MM.1S (cell line): ENCODE data around the gene ENOX1.

Source experiments
- DNase-seq: peaks from one replicate; pipeline ENCODE4 v3.0.0-alpha.2; 2015
- H2AFZ ChIP-seq: fragments of 300-600 bp; sonication (generic); 2 replicates; pipeline ENCODE4 v1.6.0; 2016; ENCODE audit warnings: antibody characterized with exemption, low read length
- H3F3A ChIP-seq: fragments of 300-600 bp; sonication (generic); 2 replicates; pipeline ENCODE4 v1.6.1; 2016; ENCODE audit warnings: mild to moderate bottlenecking, antibody characterized with exemption, low read length, moderate library complexity, mixed read lengths; ENCODE audit not compliant: insufficient read depth
- H3K27ac ChIP-seq: fragments of 300-600 bp; sonication (generic); 2 replicates; pipeline ENCODE4 v1.5.1; 2016; ENCODE audit warnings: mild to moderate bottlenecking, low read length
- H3K27me3 ChIP-seq: fragments of 300-600 bp; sonication (generic); replicated peaks from 2 replicates; pipeline ENCODE4 v1.6.0; 2016; ENCODE audit warnings: low read length; ENCODE audit not compliant: insufficient read depth
- H3K36me3 ChIP-seq: fragments of 300-600 bp; sonication (generic); replicated peaks from 2 replicates; pipeline ENCODE4 v1.6.1; 2016; ENCODE audit warnings: mild to moderate bottlenecking, low read length, mixed read lengths; ENCODE audit not compliant: insufficient read depth
- H3K4me1 ChIP-seq: fragments of 300-600 bp; sonication (generic); 2 replicates; pipeline ENCODE4 v1.6.1; 2016; ENCODE audit warnings: low read length, mixed read lengths
- H3K4me2 ChIP-seq: fragments of 300-600 bp; sonication (generic); 2 replicates; pipeline ENCODE4 v1.6.0; 2016; ENCODE audit warnings: low read depth, low read length
- H3K4me3 ChIP-seq: fragments of 300-600 bp; sonication (generic); 2 replicates; pipeline ENCODE4 v1.5.1; 2016; ENCODE audit warnings: low read length, mixed read lengths
- H3K79me2 ChIP-seq: fragments of 300-600 bp; sonication (generic); 2 replicates; pipeline ENCODE4 v1.6.1; 2016; ENCODE audit warnings: mixed run types, low read length, mixed read lengths
- H3K9ac ChIP-seq: fragments of 300-600 bp; sonication (generic); 2 replicates; pipeline ENCODE4 v1.6.1; 2016; ENCODE audit warnings: low read length, mixed read lengths
- H3K9me2 ChIP-seq: fragments of 300-600 bp; sonication (generic); replicated peaks from 2 replicates; pipeline ENCODE4 v1.6.1; 2016; ENCODE audit warnings: mild to moderate bottlenecking, low read length, mixed read lengths; ENCODE audit not compliant: insufficient read depth
- H3K9me3 ChIP-seq: fragments of 300-600 bp; sonication (generic); replicated peaks from 2 replicates; pipeline ENCODE4 v1.6.1; 2016; ENCODE audit warnings: mild to moderate bottlenecking, low read length, mixed read lengths; ENCODE audit not compliant: insufficient read depth
- H4K20me1 ChIP-seq: fragments of 300-600 bp; sonication (generic); 2 replicates; pipeline ENCODE4 v1.6.1; 2016; ENCODE audit warnings: mild to moderate bottlenecking, low read length, moderate library complexity, mixed read lengths; ENCODE audit not compliant: insufficient read depth
- EZH2 ChIP-seq: fragments of 300-600 bp; sonication (generic); optimal IDR thresholded peaks from 2 replicates; pipeline ENCODE3; 2017; ENCODE audit warnings: low read depth, mild to moderate bottlenecking, antibody characterized with exemption, low read length, mixed read lengths
- EZH2phosphoT487 ChIP-seq: fragments of 300-600 bp; sonication (generic); IDR thresholded peaks from 2 replicates; pipeline ENCODE4 v1.6.1; 2018; ENCODE audit warnings: antibody characterized with exemption, low read length
- TF ChIP-seq, protein P1 (sequence below): fragments of 300-600 bp; sonication (generic); IDR thresholded peaks from 2 replicates; pipeline ENCODE4 v1.5.1; 2016; ENCODE audit warnings: antibody characterized with exemption, low read length, mixed read lengths

ENOX1 gene

DNA sequence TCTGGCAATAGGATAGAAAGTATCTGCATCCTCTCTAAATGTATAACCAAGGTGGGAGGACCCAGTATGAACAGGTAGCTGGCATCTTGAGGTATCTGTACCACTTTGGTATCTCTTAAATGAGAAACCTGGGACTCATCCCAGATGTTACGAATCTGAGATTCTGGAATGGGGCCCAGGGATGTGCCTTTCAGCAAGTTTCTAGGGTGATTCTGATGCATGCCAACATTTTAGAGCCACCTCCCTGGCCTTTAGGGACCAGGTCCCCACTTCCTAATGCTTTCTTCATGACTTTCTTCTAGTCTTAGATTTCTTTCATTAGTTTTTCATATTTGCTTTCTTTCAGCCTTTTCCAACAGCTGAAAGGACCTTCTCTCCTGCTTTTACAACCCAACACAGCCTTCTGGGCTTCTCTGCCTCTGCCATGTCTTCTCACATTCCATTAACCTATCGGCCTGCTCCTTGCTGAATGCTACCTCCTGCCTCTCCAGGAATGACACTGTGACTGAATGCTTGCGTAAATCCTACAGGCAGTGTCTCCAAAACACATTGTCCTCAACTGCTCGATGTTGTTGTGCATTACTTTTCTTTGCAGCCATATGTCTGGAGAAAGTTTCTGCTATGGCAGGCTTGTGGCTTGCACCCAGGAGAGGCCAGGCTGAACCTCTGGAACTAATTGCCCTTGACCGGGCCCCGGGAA lies 479.4 kb downstream of the ENOX1 start:
- Histone ChIP-seq H3K4me2 (no peak overlapping the region), H3K4me3 (no peak overlapping the region), H3K36me3 (no peaks in the 10 kb centered on the region), H3K9me3 (no peaks in the 10 kb centered on the region), H3F3A (no peaks in the 10 kb centered on the region), H3K27me3 (no peaks in the 10 kb centered on the region), H3K79me2 (no peaks in the 10 kb centered on the region), H3K9me2 (no peaks in the 10 kb centered on the region), H2AFZ (no peak overlapping the region), H4K20me1 (no peaks in the 10 kb centered on the region), H3K4me1 (no peaks in the 10 kb centered on the region), H3K9ac (no peak overlapping the region), H3K27ac (no peak overlapping the region)
- TF ChIP-seq EZH2phosphoT487 (no peak), EZH2 (no peak)
- TF ChIP-seq, protein P1, sequence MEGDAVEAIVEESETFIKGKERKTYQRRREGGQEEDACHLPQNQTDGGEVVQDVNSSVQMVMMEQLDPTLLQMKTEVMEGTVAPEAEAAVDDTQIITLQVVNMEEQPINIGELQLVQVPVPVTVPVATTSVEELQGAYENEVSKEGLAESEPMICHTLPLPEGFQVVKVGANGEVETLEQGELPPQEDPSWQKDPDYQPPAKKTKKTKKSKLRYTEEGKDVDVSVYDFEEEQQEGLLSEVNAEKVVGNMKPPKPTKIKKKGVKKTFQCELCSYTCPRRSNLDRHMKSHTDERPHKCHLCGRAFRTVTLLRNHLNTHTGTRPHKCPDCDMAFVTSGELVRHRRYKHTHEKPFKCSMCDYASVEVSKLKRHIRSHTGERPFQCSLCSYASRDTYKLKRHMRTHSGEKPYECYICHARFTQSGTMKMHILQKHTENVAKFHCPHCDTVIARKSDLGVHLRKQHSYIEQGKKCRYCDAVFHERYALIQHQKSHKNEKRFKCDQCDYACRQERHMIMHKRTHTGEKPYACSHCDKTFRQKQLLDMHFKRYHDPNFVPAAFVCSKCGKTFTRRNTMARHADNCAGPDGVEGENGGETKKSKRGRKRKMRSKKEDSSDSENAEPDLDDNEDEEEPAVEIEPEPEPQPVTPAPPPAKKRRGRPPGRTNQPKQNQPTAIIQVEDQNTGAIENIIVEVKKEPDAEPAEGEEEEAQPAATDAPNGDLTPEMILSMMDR: no peak
- no peak for DNase-seq

DNA sequence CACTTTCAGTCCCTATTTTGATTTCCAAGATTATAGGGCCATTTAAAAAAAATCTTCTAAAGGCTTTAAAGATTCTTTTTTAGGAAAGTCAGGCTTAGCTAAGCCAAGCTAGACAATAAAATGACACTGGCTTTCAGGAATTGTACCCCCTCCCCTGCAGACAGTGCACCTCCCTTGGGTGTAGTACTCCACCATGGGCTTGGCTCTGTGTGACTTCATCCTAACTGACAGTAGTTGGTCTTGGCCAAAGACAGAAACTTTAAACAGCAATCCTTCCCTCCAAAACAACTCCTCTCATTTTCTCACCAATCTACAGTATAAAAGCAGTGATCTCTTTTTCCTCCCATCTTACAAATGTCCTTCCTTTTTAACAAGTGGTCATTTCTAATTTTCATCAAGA lies 480.4 kb downstream of the ENOX1 start:
- no peak for DNase-seq
- H3K9me3 ChIP-seq: no peaks in the 10 kb centered on the region
- no peak overlapping the region for H3K4me3 ChIP-seq
- no peaks in the 10 kb centered on the region for H3K27me3 ChIP-seq
- no peaks in the 10 kb centered on the region for H3K9me2 ChIP-seq
- no peaks in the 10 kb centered on the region for H3F3A ChIP-seq
- no peaks in the 10 kb centered on the region for H3K4me1 ChIP-seq
- no peak overlapping the region for H3K27ac ChIP-seq
- H3K79me2 ChIP-seq: no peaks in the 10 kb centered on the region
- no peak overlapping the region for H2AFZ ChIP-seq
- no peaks in the 10 kb centered on the region for H3K36me3 ChIP-seq
- H4K20me1 ChIP-seq: no peaks in the 10 kb centered on the region
- H3K9ac ChIP-seq: no peak overlapping the region
- TF ChIP-seq EZH2: no peak
- no peak for TF ChIP-seq EZH2phosphoT487
- TF ChIP-seq, protein P1: no peak
- no peak overlapping the region for H3K4me2 ChIP-seq

DNA sequence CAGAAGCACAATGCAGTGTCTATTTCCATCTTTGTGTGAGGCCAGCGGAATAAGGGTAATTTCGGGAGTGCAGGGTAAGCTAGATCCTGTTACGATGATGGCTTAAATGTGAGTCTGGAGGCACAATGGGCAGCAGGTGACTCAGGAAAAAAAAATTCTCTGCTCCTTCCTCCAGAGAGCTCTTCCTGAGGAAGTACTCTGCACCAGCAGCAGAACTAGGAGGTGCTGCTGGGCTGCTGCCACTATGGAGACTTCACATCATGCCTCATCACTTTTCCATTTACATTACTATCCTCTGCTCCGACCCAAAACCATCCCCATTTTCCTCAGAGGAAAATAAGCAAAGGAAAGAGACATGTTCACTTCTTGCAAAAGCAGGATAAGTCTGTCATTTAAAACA lies 481.4 kb downstream of the ENOX1 start:
- no peaks in the 10 kb centered on the region for H3K9me2 ChIP-seq
- no peak overlapping the region for H3K27ac ChIP-seq
- H3K9ac ChIP-seq: no peak overlapping the region
- H3K79me2 ChIP-seq: no peaks in the 10 kb centered on the region
- H3K4me2 ChIP-seq: no peak overlapping the region
- no peak for DNase-seq
- TF ChIP-seq, protein P1: no peak
- TF ChIP-seq EZH2 (no peak), EZH2phosphoT487 (no peak)
- H3K36me3 ChIP-seq: no peaks in the 10 kb centered on the region
- no peak overlapping the region for H2AFZ ChIP-seq
- H3K27me3 ChIP-seq: no peaks in the 10 kb centered on the region
- H3K4me1 ChIP-seq: no peaks in the 10 kb centered on the region
- H3K9me3 ChIP-seq: no peaks in the 10 kb centered on the region
- no peaks in the 10 kb centered on the region for H3F3A ChIP-seq
- no peaks in the 10 kb centered on the region for H4K20me1 ChIP-seq
- H3K4me3 ChIP-seq: no peak overlapping the region
